Skeletal muscle satellite cell (primary cell): ENCODE data around the gene MAN2A1.

Source experiments
- H3K27me3 ChIP-seq: 2 replicates; pipeline ENCODE4 v1.7.0; 2013; ENCODE audit warnings: low read length; ENCODE audit not compliant: control insufficient read depth, insufficient read depth
- H3K36me3 ChIP-seq: 2 replicates; pipeline ENCODE4 v1.7.0; 2013; ENCODE audit warnings: mild to moderate bottlenecking, control low read depth, low read length; ENCODE audit not compliant: insufficient read depth
- H3K4me1 ChIP-seq: 2 replicates; pipeline ENCODE4 v1.7.0; 2013; ENCODE audit warnings: low read length; ENCODE audit not compliant: control insufficient read depth, insufficient read depth
- H3K4me2 ChIP-seq: 2 replicates; pipeline ENCODE4 v1.7.0; 2013; ENCODE audit warnings: mild to moderate bottlenecking, low read length
- H3K4me3 ChIP-seq: 2 replicates; pipeline ENCODE4 v1.7.0; 2013; ENCODE audit warnings: low read length
- H3K9ac ChIP-seq: 2 replicates; pipeline ENCODE4 v1.7.0; 2013; ENCODE audit warnings: mild to moderate bottlenecking, low read depth, low read length, moderate library complexity
- H3K9me3 ChIP-seq: replicated peaks from 2 replicates; pipeline ENCODE4 v1.7.0; 2013; ENCODE audit warnings: mild to moderate bottlenecking, control low read depth, low read length

Gene MAN2A1

DNA sequence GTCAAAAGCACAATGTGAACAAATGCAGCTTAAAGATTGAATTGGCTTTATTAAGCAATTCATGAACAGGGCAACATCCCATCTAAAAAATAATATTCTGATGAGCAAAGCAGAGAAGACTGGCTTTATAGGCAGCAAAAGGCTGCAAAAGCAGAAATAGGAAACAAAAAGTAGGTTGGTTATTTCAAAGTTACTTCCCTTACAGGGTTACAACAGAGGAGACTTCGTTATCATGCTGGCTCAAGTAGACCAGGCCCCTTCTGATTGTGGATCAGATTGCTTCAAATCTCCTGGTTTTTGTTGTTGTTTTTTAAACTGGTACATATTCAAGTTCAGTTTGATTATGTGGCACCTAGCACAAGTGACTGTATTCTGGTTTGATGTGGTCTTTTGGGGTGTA, 73.1 kb downstream of the MAN2A1 start:
- H3K27me3 ChIP-seq, result no peaks in the 10 kb centered on the region
- H3K9ac ChIP-seq, result no peak overlapping the region
- peaks cover 2% of the 10 kb centered on the region for H3K4me1 ChIP-seq
- no peaks in the 10 kb centered on the region for H3K9me3 ChIP-seq
- H3K4me3 ChIP-seq, result no peak overlapping the region
- H3K4me2 ChIP-seq, result no peak overlapping the region
- no peaks in the 10 kb centered on the region for H3K36me3 ChIP-seq

- H3K36me3 ChIP-seq, result peaks cover 26% of the 10 kb centered on the region
- H3K4me3 ChIP-seq, result no peak overlapping the region
- H3K4me1 ChIP-seq, result no peaks in the 10 kb centered on the region
- no peak overlapping the region for H3K9ac ChIP-seq
- H3K9me3 ChIP-seq, result no peaks in the 10 kb centered on the region
- H3K27me3 ChIP-seq, result no peaks in the 10 kb centered on the region
- H3K4me2 ChIP-seq, result no peak overlapping the region
Observed at GRCh38 chr5:109767184-109767995, 77.7 kb downstream of the MAN2A1 start.

DNA sequence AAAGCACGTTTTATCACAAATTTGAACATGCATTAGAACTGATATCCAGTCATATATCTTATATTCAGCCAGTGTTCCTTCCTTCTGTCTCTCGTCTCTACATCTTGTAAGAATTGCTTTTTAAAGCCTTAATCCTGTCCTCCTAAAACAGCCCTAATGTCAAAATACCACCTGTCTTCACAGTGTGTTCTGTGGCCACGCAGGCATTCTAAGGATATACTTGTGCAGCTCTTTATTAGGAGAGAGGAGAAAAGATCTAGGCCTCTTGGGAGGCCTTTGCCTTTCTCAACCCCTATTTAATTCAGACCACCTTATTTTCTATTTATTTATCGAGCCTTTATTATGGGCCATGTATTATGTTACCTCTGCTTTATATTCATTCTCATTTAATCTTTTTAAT, 78.3 kb downstream of the MAN2A1 start:
- H3K9me3 ChIP-seq, result no peaks in the 10 kb centered on the region
- H3K4me2 ChIP-seq, result no peak overlapping the region
- no peak overlapping the region for H3K9ac ChIP-seq
- H3K27me3 ChIP-seq, result no peaks in the 10 kb centered on the region
- peaks cover 26% of the 10 kb centered on the region for H3K36me3 ChIP-seq
- H3K4me1 ChIP-seq, result no peaks in the 10 kb centered on the region
- H3K4me3 ChIP-seq, result no peak overlapping the region

GRCh38 chr5:109769597-109770291, 80.0 kb downstream of the MAN2A1 start:
- Histone ChIP-seq H3K27me3 (no peaks in the 10 kb centered on the region), H3K4me2 (no peak overlapping the region), H3K4me1 (no peaks in the 10 kb centered on the region), H3K36me3 (peaks cover 26% of the 10 kb centered on the region), H3K9ac (no peak overlapping the region), H3K4me3 (no peak overlapping the region), H3K9me3 (no peaks in the 10 kb centered on the region)

GRCh38 chr5:109775130-109775529, 85.4 kb downstream of the MAN2A1 start:
- Histone ChIP-seq H3K4me3 (no peak overlapping the region), H3K9me3 (no peaks in the 10 kb centered on the region), H3K36me3 (peaks cover 20% of the 10 kb centered on the region), H3K9ac (no peak overlapping the region), H3K27me3 (no peaks in the 10 kb centered on the region), H3K4me1 (no peaks in the 10 kb centered on the region), H3K4me2 (no peak overlapping the region)

DNA sequence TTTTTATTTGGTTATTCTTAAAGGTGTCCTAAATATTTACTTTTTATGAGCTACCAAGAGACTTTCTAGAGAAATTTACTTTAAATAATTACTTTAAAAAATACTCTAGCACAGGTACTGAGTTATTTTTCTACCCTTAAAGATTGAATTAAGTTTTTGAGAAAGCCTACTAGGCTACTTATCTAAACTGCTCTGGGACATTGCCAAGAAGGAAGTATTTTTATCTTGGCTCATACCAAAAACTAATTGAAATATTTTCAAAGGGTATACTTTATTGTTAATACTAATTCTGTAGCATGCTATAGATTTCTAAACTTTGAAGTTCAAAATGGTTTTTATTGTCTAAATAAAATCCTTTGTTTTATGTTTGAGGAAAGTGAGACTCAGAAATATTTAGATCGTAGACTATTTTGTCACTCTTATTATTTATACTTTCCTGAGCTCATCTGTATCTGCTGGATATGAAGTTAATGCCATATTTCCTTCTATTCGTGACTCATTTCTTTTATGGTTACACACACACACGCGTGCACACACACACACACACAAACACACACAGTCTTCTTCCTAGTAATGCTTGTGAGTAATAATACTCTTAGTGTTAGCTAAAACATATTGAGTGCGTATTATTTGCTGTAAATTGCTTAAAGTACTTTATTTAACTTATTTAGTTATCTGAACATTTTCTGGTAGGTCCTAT, 89.5 kb downstream of the MAN2A1 start:
- Histone ChIP-seq H3K4me1 (no peaks in the 10 kb centered on the region), H3K4me2 (no peak overlapping the region), H3K4me3 (no peak overlapping the region), H3K9ac (no peak overlapping the region), H3K27me3 (no peaks in the 10 kb centered on the region), H3K36me3 (peaks cover 8% of the 10 kb centered on the region), H3K9me3 (no peaks in the 10 kb centered on the region)

DNA sequence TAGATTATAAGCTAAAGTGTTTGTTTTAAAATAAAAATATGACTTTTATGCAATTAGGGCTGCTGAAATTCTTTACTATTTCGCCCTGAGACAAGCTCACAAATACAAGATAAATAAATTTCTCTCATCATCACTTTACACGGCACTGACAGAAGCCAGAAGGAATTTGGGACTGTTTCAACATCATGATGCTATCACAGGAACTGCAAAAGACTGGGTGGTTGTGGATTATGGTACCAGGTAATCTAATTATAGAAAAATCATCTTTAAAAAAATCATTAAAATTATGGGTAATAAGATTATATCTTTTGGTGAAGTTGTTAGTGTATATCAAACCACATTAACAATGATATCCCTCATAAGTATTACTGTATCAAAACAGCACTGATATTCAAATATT, 95.0 kb downstream of the MAN2A1 start:
- no peaks in the 10 kb centered on the region for H3K9me3 ChIP-seq
- no peak overlapping the region for H3K4me2 ChIP-seq
- H3K27me3 ChIP-seq, result no peaks in the 10 kb centered on the region
- H3K4me3 ChIP-seq, result no peak overlapping the region
- H3K4me1 ChIP-seq, result peaks cover 6% of the 10 kb centered on the region
- no peak overlapping the region for H3K9ac ChIP-seq
- peaks cover 1% of the 10 kb centered on the region for H3K36me3 ChIP-seq

DNA sequence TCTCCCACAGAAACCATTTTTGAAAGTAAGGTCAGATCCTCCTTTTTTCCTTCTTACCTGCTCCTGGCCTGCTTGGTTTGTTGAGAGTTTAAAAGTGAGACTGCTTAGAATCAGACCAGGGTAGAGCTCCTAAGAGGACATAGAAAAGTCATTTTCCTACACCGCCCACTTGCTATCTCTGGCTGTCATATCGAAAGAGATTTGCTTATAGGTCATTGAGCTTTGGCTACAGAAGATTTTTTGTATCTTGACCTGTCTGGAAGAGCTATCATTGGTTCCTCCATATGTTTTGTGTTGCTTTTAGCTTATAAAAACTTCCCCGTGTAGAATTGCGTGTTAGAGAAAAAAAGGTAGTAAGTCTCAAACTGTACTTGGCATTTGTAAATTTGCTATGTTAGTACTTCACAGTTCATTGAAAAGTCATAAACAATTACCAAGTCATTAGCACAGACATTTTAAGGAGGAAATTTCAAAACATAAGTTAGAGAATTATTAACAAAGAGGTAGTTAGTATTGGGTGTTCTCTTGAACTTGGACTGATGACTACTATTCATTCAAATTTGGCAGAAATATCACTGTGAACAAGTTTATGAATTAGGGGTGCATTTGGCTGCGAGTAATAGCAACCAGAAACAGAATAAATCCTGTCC, 96.6 kb downstream of the MAN2A1 start:
- no peaks in the 10 kb centered on the region for H3K36me3 ChIP-seq
- no peak overlapping the region for H3K4me3 ChIP-seq
- no peaks in the 10 kb centered on the region for H3K27me3 ChIP-seq
- H3K9me3 ChIP-seq, result no peaks in the 10 kb centered on the region
- H3K4me1 ChIP-seq, result peaks cover 6% of the 10 kb centered on the region
- no peak overlapping the region for H3K4me2 ChIP-seq
- H3K9ac ChIP-seq, result no peak overlapping the region

GRCh38 chr5:109788596-109788995, 98.9 kb downstream of the MAN2A1 start:
- H3K9ac ChIP-seq, result no peak overlapping the region
- H3K4me1 ChIP-seq, result peaks cover 6% of the 10 kb centered on the region
- no peak overlapping the region for H3K4me2 ChIP-seq
- no peak overlapping the region for H3K4me3 ChIP-seq
- H3K27me3 ChIP-seq, result no peaks in the 10 kb centered on the region
- peaks cover 16% of the 10 kb centered on the region for H3K36me3 ChIP-seq
- no peaks in the 10 kb centered on the region for H3K9me3 ChIP-seq

- no peak overlapping the region for H3K4me2 ChIP-seq
- no peak overlapping the region for H3K4me3 ChIP-seq
- H3K9me3 ChIP-seq, result no peaks in the 10 kb centered on the region
- H3K36me3 ChIP-seq, result peaks cover 35% of the 10 kb centered on the region
- H3K9ac ChIP-seq, result no peak overlapping the region
- peaks cover 6% of the 10 kb centered on the region for H3K4me1 ChIP-seq
- no peaks in the 10 kb centered on the region for H3K27me3 ChIP-seq
Observed at GRCh38 chr5:109792613-109793012, 102.9 kb downstream of the MAN2A1 start.

DNA sequence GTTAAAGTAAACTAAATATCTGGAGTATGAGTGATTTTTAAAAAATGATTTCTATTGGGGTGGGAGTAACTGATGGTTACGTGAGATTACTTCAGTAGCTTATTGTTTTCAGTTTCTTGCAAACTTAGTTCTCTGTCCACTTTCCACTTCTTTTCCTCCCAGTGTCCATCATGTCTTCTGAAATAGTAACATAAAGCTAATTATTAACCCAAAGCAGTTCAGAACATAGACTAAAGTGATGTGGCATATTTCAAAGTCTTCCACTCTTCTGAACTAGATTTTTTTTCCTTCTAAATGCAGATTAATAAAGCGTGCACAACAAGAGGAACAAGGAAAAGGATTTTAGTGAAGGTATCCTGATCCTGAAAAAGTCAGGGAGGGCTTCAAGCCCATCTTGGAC, 114.1 kb downstream of the MAN2A1 start:
- Histone ChIP-seq H3K4me2 (no peak overlapping the region), H3K27me3 (no peaks in the 10 kb centered on the region), H3K4me1 (no peaks in the 10 kb centered on the region), H3K9me3 (no peaks in the 10 kb centered on the region), H3K4me3 (no peak overlapping the region), H3K9ac (no peak overlapping the region), H3K36me3 (peaks cover 12% of the 10 kb centered on the region)
